Astrocyte (in vitro differentiated cells and primary cell): ENCODE results near the gene PCDHAC2. TPM values are rescaled to one million over a fixed set of nuclear protein-coding genes. Genes with fewer than 3 reads are reported as not detected.

ENCODE experiments used
- DNase-seq: peaks from one replicate; pipeline ENCODE4 v3.0.0-alpha.2; 2010; ENCODE audit warnings: low read depth
- FAIRE-seq: peaks from 2 replicates; lab custom pipeline; 2011; peaks lifted over from hg19 to GRCh38; lab: Jason Lieb, UNC
- H2AFZ ChIP-seq: 2 replicates; pipeline ENCODE4 v1.6.0; 2012; ENCODE audit warnings: low read depth, low read length, inconsistent platforms
- H3K27ac ChIP-seq: 2 replicates; pipeline ENCODE4 v1.5.1; 2011; ENCODE audit warnings: low read depth, low read length, inconsistent platforms
- H3K27me3 ChIP-seq: 2 replicates; pipeline ENCODE4 v1.6.0; 2011; ENCODE audit warnings: low read length, inconsistent platforms; ENCODE audit not compliant: insufficient read depth
- H3K36me3 ChIP-seq: 2 replicates; pipeline ENCODE4 v1.5.1; 2011; ENCODE audit warnings: low read length, inconsistent platforms; ENCODE audit not compliant: insufficient read depth
- H3K4me1 ChIP-seq: 2 replicates; pipeline ENCODE4 v1.5.1; 2011; ENCODE audit warnings: low read length, inconsistent platforms; ENCODE audit not compliant: insufficient read depth
- H3K4me2 ChIP-seq: 2 replicates; pipeline ENCODE4 v1.6.0; 2012; ENCODE audit warnings: low read length, inconsistent platforms
- H3K4me3 ChIP-seq: 2 replicates; pipeline ENCODE4 v1.5.1; 2011; ENCODE audit warnings: low read depth, mild to moderate bottlenecking, low read length, inconsistent platforms; ENCODE audit not compliant: insufficient read depth
- H3K79me2 ChIP-seq: 2 replicates; pipeline ENCODE4 v1.6.0; 2012; ENCODE audit warnings: mild to moderate bottlenecking, low read length, inconsistent platforms; ENCODE audit not compliant: insufficient read depth
- H3K9ac ChIP-seq: 2 replicates; pipeline ENCODE4 v1.6.0; 2012; ENCODE audit warnings: mild to moderate bottlenecking, low read length, inconsistent platforms
- H3K9me3 ChIP-seq: 2 replicates; pipeline ENCODE4 v1.5.1; 2012; ENCODE audit warnings: low read depth, mild to moderate bottlenecking, low read length, inconsistent platforms; ENCODE audit not compliant: insufficient read depth
- H4K20me1 ChIP-seq: 2 replicates; pipeline ENCODE4 v1.6.0; 2012; ENCODE audit warnings: low read length, inconsistent platforms; ENCODE audit not compliant: insufficient read depth
- H3K27ac Mint-ChIP-seq: one replicate; pipeline ENCODE4 v1.8.0; 2021; ENCODE audit warnings: mild to moderate bottlenecking, mixed read lengths; ENCODE audit not compliant: unreplicated experiment
- H3K27me3 Mint-ChIP-seq: one replicate; pipeline ENCODE4 v1.8.0; 2021; ENCODE audit warnings: low read depth, mixed read lengths; ENCODE audit not compliant: unreplicated experiment
- H3K36me3 Mint-ChIP-seq: one replicate; pipeline ENCODE4 v1.8.0; 2021; ENCODE audit warnings: low read depth, mixed read lengths; ENCODE audit not compliant: unreplicated experiment
- H3K4me1 Mint-ChIP-seq: one replicate; pipeline ENCODE4 v1.8.0; 2021; ENCODE audit warnings: low read depth, mixed read lengths; ENCODE audit not compliant: unreplicated experiment
- H3K4me3 Mint-ChIP-seq: one replicate; pipeline ENCODE4 v1.8.0; 2021; ENCODE audit warnings: mild to moderate bottlenecking, moderate library complexity, mixed read lengths; ENCODE audit not compliant: unreplicated experiment
- H3K9me3 Mint-ChIP-seq: one replicate; pipeline ENCODE4 v1.8.0; 2021; ENCODE audit warnings: mild to moderate bottlenecking, mixed read lengths; ENCODE audit not compliant: unreplicated experiment
- EZH2 ChIP-seq: IDR thresholded peaks from 2 replicates; pipeline ENCODE4 v1.6.1; 2012; ENCODE audit warnings: mild to moderate bottlenecking, low read length, inconsistent platforms; ENCODE audit not compliant: insufficient read depth
- total RNA-seq: library from RNA; stranded (reverse); gene quantifications from 2 replicates; pipeline ENCODE4 v1.2.1, GENCODE V29; 2021
- TF ChIP-seq, protein P1 (sequence below): IDR thresholded peaks from 2 replicates; pipeline ENCODE4 v1.5.1; 2011; ENCODE audit warnings: low read depth, mild to moderate bottlenecking, inconsistent platforms, low read length, moderate library complexity; ENCODE audit not compliant: insufficient read depth

Gene PCDHAC2
- total RNA-seq, 1 donor from 2014 or later = 7.7 TPM

DNA sequence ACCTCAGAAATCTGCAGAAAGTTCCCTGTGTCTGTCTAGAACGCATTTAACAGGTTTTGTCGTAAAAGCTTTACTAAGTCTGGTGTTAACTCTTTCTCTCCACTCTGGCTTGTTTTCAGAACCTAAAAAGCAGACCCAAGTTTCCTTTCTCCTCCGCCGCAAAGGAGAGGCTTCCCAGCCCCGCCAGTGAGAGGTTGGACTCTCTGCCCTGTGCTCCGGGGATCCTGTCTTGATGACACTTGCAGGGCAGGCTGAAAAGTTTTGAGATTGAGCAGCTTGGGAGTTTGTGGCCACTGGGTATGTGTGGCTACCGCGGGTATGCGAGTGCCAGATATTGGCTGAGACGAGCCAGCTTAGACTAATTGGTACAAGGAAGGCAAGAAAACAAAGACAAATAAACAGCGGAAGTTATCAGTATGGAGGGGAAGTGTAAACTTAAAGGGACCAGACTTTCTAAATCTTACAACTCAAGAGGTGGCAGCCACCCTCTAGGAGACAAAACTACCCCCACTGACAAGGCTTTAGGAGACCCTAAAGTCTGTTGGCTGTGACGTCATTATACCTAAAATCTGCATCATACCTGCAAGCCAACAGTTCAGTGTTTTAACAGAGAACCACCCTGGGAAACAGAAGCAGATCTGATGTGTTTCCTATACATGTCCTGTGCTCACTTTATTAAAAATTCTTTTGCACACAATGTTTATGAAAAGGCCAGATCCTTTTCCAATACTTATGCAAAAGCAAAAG lies 43.9 kb downstream of the PCDHAC2 start:
- Histone ChIP-seq H3K36me3 (no peaks in the 10 kb centered on the region), H3K27ac (no peak overlapping the region), H3K4me1 (no peaks in the 10 kb centered on the region), H3K9ac (no peak overlapping the region), H3K9me3 (no peaks in the 10 kb centered on the region), H3K27me3 (no peaks in the 10 kb centered on the region), H3K79me2 (no peaks in the 10 kb centered on the region), H3K4me3 (no peak overlapping the region), H4K20me1 (no peaks in the 10 kb centered on the region), H3K4me2 (no peak overlapping the region), H2AFZ (no peak overlapping the region)
- peaks cover 7% of the 10 kb centered on the region for H3K36me3 Mint-ChIP-seq
- DNase-seq (no peak), FAIRE-seq (no peak)
- peaks cover 2% of the 10 kb centered on the region for H3K9me3 Mint-ChIP-seq
- no peak overlapping the region for H3K27ac Mint-ChIP-seq
- no peaks in the 10 kb centered on the region for H3K4me1 Mint-ChIP-seq
- no peak overlapping the region for H3K4me3 Mint-ChIP-seq
- no peak for TF ChIP-seq EZH2
- TF ChIP-seq, protein P1, sequence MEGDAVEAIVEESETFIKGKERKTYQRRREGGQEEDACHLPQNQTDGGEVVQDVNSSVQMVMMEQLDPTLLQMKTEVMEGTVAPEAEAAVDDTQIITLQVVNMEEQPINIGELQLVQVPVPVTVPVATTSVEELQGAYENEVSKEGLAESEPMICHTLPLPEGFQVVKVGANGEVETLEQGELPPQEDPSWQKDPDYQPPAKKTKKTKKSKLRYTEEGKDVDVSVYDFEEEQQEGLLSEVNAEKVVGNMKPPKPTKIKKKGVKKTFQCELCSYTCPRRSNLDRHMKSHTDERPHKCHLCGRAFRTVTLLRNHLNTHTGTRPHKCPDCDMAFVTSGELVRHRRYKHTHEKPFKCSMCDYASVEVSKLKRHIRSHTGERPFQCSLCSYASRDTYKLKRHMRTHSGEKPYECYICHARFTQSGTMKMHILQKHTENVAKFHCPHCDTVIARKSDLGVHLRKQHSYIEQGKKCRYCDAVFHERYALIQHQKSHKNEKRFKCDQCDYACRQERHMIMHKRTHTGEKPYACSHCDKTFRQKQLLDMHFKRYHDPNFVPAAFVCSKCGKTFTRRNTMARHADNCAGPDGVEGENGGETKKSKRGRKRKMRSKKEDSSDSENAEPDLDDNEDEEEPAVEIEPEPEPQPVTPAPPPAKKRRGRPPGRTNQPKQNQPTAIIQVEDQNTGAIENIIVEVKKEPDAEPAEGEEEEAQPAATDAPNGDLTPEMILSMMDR = no peak
- H3K27me3 Mint-ChIP-seq = no peaks in the 10 kb centered on the region

DNA sequence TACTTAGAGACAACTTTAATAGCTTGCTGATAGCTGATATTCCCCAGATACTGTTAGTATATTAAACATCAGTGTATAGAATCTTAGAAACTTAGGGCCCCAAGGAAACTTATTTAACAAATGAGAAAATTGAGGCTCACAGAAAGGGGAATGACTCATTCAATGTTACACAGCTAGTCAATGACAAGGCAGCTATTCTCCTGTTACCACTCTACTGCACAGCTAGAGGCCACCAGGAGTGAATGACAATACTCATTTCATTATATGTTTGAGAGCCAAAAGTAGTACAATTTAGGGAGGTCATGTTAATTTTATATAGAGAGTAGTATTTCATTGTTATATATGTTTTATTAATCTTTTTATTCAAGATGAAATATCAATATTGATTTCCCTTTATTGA lies 51.7 kb downstream of the PCDHAC2 start:
- no peak overlapping the region for H3K4me2 ChIP-seq
- no peaks in the 10 kb centered on the region for H3K9me3 ChIP-seq
- Mint-ChIP-seq H3K36me3 (no peaks in the 10 kb centered on the region), H3K4me3 (no peak overlapping the region), H3K27ac (no peak overlapping the region), H3K27me3 (no peaks in the 10 kb centered on the region), H3K4me1 (no peaks in the 10 kb centered on the region), H3K9me3 (no peaks in the 10 kb centered on the region)
- DNase-seq (no peak), FAIRE-seq (no peak)
- TF ChIP-seq, protein P1 = no peak
- TF ChIP-seq EZH2 = no peak
- H3K4me1 ChIP-seq = no peaks in the 10 kb centered on the region
- H3K4me3 ChIP-seq = no peak overlapping the region
- H2AFZ ChIP-seq = no peak overlapping the region
- no peaks in the 10 kb centered on the region for H3K36me3 ChIP-seq
- no peaks in the 10 kb centered on the region for H3K27me3 ChIP-seq
- H3K9ac ChIP-seq = no peak overlapping the region
- H3K79me2 ChIP-seq = no peaks in the 10 kb centered on the region
- H3K27ac ChIP-seq = no peak overlapping the region
- no peaks in the 10 kb centered on the region for H4K20me1 ChIP-seq

Other genes with a start within 250 kb of the PCDHAC2 start
- gene PCDHA1, start 180.3 kb upstream of the PCDHAC2 start, total RNA-seq = not detected in 2 replicates
- gene PCDHA2, start 171.6 kb upstream of the PCDHAC2 start, total RNA-seq = 2.3 and 2.5 TPM in 2 replicates
- gene PCDHA3, start 165.4 kb upstream of the PCDHAC2 start, total RNA-seq = 0.84 and 1.1 TPM in 2 replicates
- gene PCDHA4, start 159.4 kb upstream of the PCDHAC2 start, total RNA-seq = 9.5 and 9.6 TPM in 2 replicates
- gene PCDHA5, start 144.9 kb upstream of the PCDHAC2 start, total RNA-seq = 1.0 and 1.7 TPM in 2 replicates
- 2.7 TPM in 2 replicates for gene PCDHA6, start 138.5 kb upstream of the PCDHAC2 start, total RNA-seq
- gene PCDHA7, start 132.2 kb upstream of the PCDHAC2 start, total RNA-seq = 2.6 TPM in 2 replicates
- gene PCDHA8, start 125.3 kb upstream of the PCDHAC2 start, total RNA-seq = 0.99 and 1.0 TPM in 2 replicates
- gene PCDHA9, start 118.1 kb upstream of the PCDHAC2 start, total RNA-seq = 0.95 and 1.1 TPM in 2 replicates
- 15.5 and 16.0 TPM in 2 replicates for gene PCDHA10, start 110.6 kb upstream of the PCDHAC2 start, total RNA-seq
- gene PCDHA11, start 97.5 kb upstream of the PCDHAC2 start, total RNA-seq = 4.9 and 5.8 TPM in 2 replicates
- 13.8 and 16.0 TPM in 2 replicates for gene PCDHA12, start 91.2 kb upstream of the PCDHAC2 start, total RNA-seq
- gene PCDHA13, start 84.4 kb upstream of the PCDHAC2 start, total RNA-seq = 1.2 and 1.7 TPM in 2 replicates
- gene PCDHAC1, start 40.2 kb upstream of the PCDHAC2 start, total RNA-seq = 5.7 and 5.9 TPM in 2 replicates
- gene PCDHB1, start 84.9 kb downstream of the PCDHAC2 start, total RNA-seq = not detected in 2 replicates
- 44.3 and 50.7 TPM in 2 replicates for gene PCDHB2, start 128.1 kb downstream of the PCDHAC2 start, total RNA-seq
- gene PCDHB3, start 134.0 kb downstream of the PCDHAC2 start, total RNA-seq = 3.6 and 3.9 TPM in 2 replicates
- gene PCDHB4, start 155.3 kb downstream of the PCDHAC2 start, total RNA-seq = 1.0 and 1.1 TPM in 2 replicates
- gene PCDHB5, start 168.7 kb downstream of the PCDHAC2 start, total RNA-seq = 8.7 and 9.7 TPM in 2 replicates
- 0.50 and 0.70 TPM in 2 replicates for gene PCDHB6, start 183.6 kb downstream of the PCDHAC2 start, total RNA-seq
- gene PCDHB7, start 206.2 kb downstream of the PCDHAC2 start, total RNA-seq = 0.79 and 1.0 TPM in 2 replicates
- 4.9 and 5.3 TPM in 2 replicates for gene PCDHB8, start 211.3 kb downstream of the PCDHAC2 start, total RNA-seq
- gene PCDHB16, start 215.9 kb downstream of the PCDHAC2 start, total RNA-seq = 3.2 and 4.4 TPM in 2 replicates
- 3.6 and 5.3 TPM in 2 replicates for gene PCDHB9, start 220.7 kb downstream of the PCDHAC2 start, total RNA-seq
- 6.4 and 7.0 TPM in 2 replicates for gene PCDHB10, start 225.9 kb downstream of the PCDHAC2 start, total RNA-seq
- 2.1 TPM in 2 replicates for gene PCDHB11, start 233.2 kb downstream of the PCDHAC2 start, total RNA-seq
- gene PCDHB12, start 242.2 kb downstream of the PCDHAC2 start, total RNA-seq = 0.87 and 1.2 TPM in 2 replicates
- 3.3 TPM in 2 replicates for gene PCDHB13, start 247.4 kb downstream of the PCDHAC2 start, total RNA-seq